Measurements from ENCODE around the gene TRIP13. TPM values are rescaled to one million over a fixed set of nuclear protein-coding genes. Genes with fewer than 3 reads are reported as not detected.
"Not testable (repeated sequence)": the region's sequence is repeated elsewhere in the genome, so short reads cannot be mapped to it uniquely, and the experiment has no call there.

Gene TRIP13
- total and polyA plus RNA-seq, 10 donors: 1.0 to 5.4 (median 2.4) TPM

GRCh38 chr5:847736-848135, 44.9 kb upstream of the TRIP13 start:
- H3K4me1 ChIP-seq; H3K27ac ChIP-seq; H3K36me3 ChIP-seq; H3K9me3 ChIP-seq; H3K4me3 ChIP-seq; intact Hi-C loops (cut with DNase I; ENCODE audit: low total_unique reads); DNase-seq: not testable (repeated sequence)
- whole genome bisulfite sequencing, 5 donors: 90 to 100% (median 96%) methylated on average over 2 to 6 of the region's 7 CpGs
- peaks cover 0 to 32% (median 3%) of the 10 kb centered on the region in 7 donors for H3K27me3 ChIP-seq (replicated peaks in 1 of 7)

GRCh38 chr5:848671-849111, 44.0 kb upstream of the TRIP13 start:
- Histone ChIP-seq H3K9me3 (no peaks in the 10 kb centered on the region), H3K4me3 (no peak overlapping the region), H3K4me1 (no peaks in the 10 kb centered on the region), H3K36me3 (no peaks in the 10 kb centered on the region), H3K27me3 (replicated peaks in 1 of 7) (peaks cover 0 to 41% (median 3%) of the 10 kb centered on the region in 7 donors), H3K27ac (no peak overlapping the region)
- intact Hi-C loops (cut with DNase I; ENCODE audit: low total_unique reads): no loop called here
- WGBS, 5 donors: 89 to 94% (median 91%) methylated on average over 13 to 14 of the region's 14 CpGs
- no peak for TF ChIP-seq POLR2A (IDR thresholded peaks at IDR 0.05)
- DNase-seq: peak; percentile 50

GRCh38 chr5:849651-850301, 42.9 kb upstream of the TRIP13 start:
- H3K36me3 ChIP-seq: no peaks in the 10 kb centered on the region
- no peaks in the 10 kb centered on the region for H3K9me3 ChIP-seq
- TF ChIP-seq, protein P1, sequence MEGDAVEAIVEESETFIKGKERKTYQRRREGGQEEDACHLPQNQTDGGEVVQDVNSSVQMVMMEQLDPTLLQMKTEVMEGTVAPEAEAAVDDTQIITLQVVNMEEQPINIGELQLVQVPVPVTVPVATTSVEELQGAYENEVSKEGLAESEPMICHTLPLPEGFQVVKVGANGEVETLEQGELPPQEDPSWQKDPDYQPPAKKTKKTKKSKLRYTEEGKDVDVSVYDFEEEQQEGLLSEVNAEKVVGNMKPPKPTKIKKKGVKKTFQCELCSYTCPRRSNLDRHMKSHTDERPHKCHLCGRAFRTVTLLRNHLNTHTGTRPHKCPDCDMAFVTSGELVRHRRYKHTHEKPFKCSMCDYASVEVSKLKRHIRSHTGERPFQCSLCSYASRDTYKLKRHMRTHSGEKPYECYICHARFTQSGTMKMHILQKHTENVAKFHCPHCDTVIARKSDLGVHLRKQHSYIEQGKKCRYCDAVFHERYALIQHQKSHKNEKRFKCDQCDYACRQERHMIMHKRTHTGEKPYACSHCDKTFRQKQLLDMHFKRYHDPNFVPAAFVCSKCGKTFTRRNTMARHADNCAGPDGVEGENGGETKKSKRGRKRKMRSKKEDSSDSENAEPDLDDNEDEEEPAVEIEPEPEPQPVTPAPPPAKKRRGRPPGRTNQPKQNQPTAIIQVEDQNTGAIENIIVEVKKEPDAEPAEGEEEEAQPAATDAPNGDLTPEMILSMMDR (IDR thresholded peaks at IDR 0.05 in 8 of 11, conservative IDR thresholded peaks at IDR 0.05 in 3 of 11): no peak
- peak in 1 of 3 donors; percentile 12 for TF ChIP-seq POLR2AphosphoS5 (IDR thresholded peaks at IDR 0.05)
- no peak for TF ChIP-seq POLR2A (IDR thresholded peaks at IDR 0.05)
- H3K4me1 ChIP-seq: no peaks in the 10 kb centered on the region
- H3K27ac ChIP-seq: no peak overlapping the region
- H3K27me3 ChIP-seq (replicated peaks in 1 of 7): peaks cover 0 to 41% (median 3%) of the 10 kb centered on the region in 7 donors
- intact Hi-C loops (cut with DNase I; ENCODE audit: low total_unique reads): no loop called here
- peak; percentile 70 for DNase-seq
- peak overlapping the region in 1 of 8 donors; percentile 19 for H3K4me3 ChIP-seq
- WGBS, 5 donors: 71 to 87% (median 85%) methylated on average over 10 to 20 of the region's 20 CpGs

DNA sequence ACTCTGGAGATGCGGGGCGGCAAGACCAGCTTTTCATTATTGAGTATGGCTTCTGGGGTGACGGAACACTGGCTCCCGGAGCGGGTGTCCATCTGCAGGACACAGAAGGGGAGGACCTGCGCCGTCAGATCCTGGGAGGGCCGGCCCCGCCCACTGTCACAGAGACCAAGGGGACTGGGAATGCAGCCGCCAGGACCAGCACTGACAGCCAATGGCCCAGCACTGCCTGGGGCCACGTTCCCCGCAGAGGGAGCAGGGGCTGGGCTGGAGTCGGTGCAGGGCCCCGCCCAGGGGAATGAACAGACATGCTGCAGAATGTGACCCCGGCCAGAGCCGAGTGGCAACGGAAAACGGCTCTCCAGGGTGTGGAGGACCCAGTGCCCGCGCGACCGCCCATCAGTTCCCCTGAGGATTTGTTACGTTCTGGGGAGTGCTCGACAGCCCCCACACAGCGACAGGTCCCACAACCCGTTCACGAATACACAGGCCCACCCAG, 42.1 kb upstream of the TRIP13 start, which contains the start of gene ZDHHC11:
TSS of gene ZDHHC11 (minus strand) at position 476 of the 496 bp plus-strand sequence. CDS start at position 92, 384 bp downstream.
- 73 to 88% (median 77%) methylated on average over 20 to 27 of the region's 27 CpGs for WGBS, 5 donors
- peak within 1 kb of the TSS in 1 of 8 donors; percentile 19 for H3K4me3 ChIP-seq
- peak; percentile 76 for DNase-seq

DNA sequence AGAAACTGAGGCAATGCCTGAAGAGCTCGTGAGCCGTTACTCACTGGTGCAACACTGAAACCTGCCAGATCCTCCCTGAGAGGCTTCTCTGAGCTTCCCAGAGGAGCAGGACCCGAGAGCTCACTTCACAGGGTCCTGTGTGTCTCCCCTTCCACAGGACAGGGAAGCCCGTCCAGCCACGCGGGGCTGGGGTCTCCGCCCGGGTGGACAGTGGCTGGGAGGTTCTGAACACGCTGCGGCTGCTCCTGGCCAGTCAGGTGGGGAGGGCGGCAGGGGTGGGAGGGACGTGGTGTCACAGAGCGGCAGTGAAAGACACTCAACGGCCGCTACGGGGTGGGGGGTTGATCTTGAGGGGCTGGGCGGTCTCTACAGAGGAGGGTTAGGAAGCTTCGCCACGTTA, 41.6 kb upstream of the TRIP13 start:
- intact Hi-C loops (cut with DNase I; ENCODE audit: low total_unique reads): no loop called here
- Histone ChIP-seq H3K9me3 (no peaks in the 10 kb centered on the region), H3K4me1 (no peaks in the 10 kb centered on the region), H3K27ac (no peak overlapping the region), H3K36me3 (no peaks in the 10 kb centered on the region), H3K4me3 (no peak overlapping the region), H3K27me3 (replicated peaks in 1 of 7) (peaks cover 0 to 41% (median 3%) of the 10 kb centered on the region in 7 donors)
- DNase-seq: peak; percentile 63
- TF ChIP-seq, protein P1 (IDR thresholded peaks at IDR 0.05 in 8 of 11, conservative IDR thresholded peaks at IDR 0.05 in 3 of 11): no peak
- TF ChIP-seq POLR2A (IDR thresholded peaks at IDR 0.05): no peak
- whole genome bisulfite sequencing, 5 donors: 64 to 80% (median 68%) methylated on average over 14 to 19 of the region's 19 CpGs

More for the DNA sequence above, 42.1 kb upstream of the TRIP13 start, which contains the start of gene ZDHHC11:
- Histone ChIP-seq H3K27ac (no peak within 1 kb of the TSS), H3K36me3 (no peaks in the 10 kb centered on the region), H3K9me3 (no peaks in the 10 kb centered on the region), H3K27me3 (replicated peaks in 1 of 7) (peaks cover 0 to 41% (median 3%) of the 10 kb centered on the region in 7 donors), H3K4me1 (no peaks in the 10 kb centered on the region)
- intact Hi-C loops (cut with DNase I; ENCODE audit: low total_unique reads): no loop called here
- TF ChIP-seq POLR2A (IDR thresholded peaks at IDR 0.05) (no peak), POLR2AphosphoS5 (IDR thresholded peaks at IDR 0.05) (no peak)
- TF ChIP-seq, protein P1 (IDR thresholded peaks at IDR 0.05 in 8 of 11, conservative IDR thresholded peaks at IDR 0.05 in 3 of 11): no peak

Data from spleen (tissue), 11 donors.